HepG2 (cell line): ENCODE measurements around the gene ARHGAP35. TPM values are rescaled to one million over a fixed set of nuclear protein-coding genes. Genes with fewer than 3 reads are reported as not detected.

Experiments
- MIER3 ChIP-seq: IDR thresholded peaks from 2 replicates; pipeline ENCODE4 v1.6.1; 2016; ENCODE audit warnings: missing compliant biosample characterization, borderline replicate concordance
- POLR2G ChIP-seq: fragments of 200-400 bp; formaldehyde crosslinking; IDR thresholded peaks from 2 replicates; pipeline ENCODE4 v1.6.1; 2018; ENCODE audit warnings: mild to moderate bottlenecking, low read depth, low read length, moderate library complexity
- RXRA ChIP-seq: sonication (generic); formaldehyde crosslinking; IDR thresholded peaks from 2 replicates; pipeline ENCODE4 v1.5.1; 2020; ENCODE audit warnings: missing genetic modification reagents
- SIN3A ChIP-seq: IDR thresholded peaks from 2 replicates; pipeline ENCODE4 v1.6.1; 2011; ENCODE audit warnings: low read depth, mild to moderate bottlenecking, control low read depth, low read length, borderline replicate concordance
- SOX6 ChIP-seq, 2 experiments: fragments of 450-650 bp in 1 of 2; sonication (generic) in 1 of 2; formaldehyde crosslinking in 1 of 2; IDR thresholded peaks; 2 replicates each; pipeline versions ENCODE4 v1.4.0 to v1.6.1; 2017 to 2020; ENCODE audit warnings: antibody characterized with exemption in 1 of 2, mild to moderate bottlenecking in 1 of 2, missing genetic modification reagents in 1 of 2
- TOPORS ChIP-seq: sonication (generic); formaldehyde crosslinking; IDR thresholded peaks from 2 replicates; pipeline ENCODE4 v1.8.0; 2023; ENCODE audit warnings: mild to moderate bottlenecking, missing genetic modification reagents
- TP53 ChIP-seq: sonication (generic); formaldehyde crosslinking; conservative IDR thresholded peaks from 2 replicates; pipeline ENCODE4 v1.4.0; 2020; ENCODE audit warnings: missing genetic modification reagents
- YY1 ChIP-seq: IDR thresholded peaks from 2 replicates; pipeline ENCODE4 v1.6.1; 2011; ENCODE audit warnings: low read length, low read depth, moderate library complexity, mild to moderate bottlenecking; ENCODE audit not compliant: insufficient read depth, insufficient replicate concordance
- ZBTB7A ChIP-seq: sonication (generic); formaldehyde crosslinking; IDR thresholded peaks from 2 replicates; pipeline ENCODE4 v1.8.0; 2022; ENCODE audit warnings: mild to moderate bottlenecking, missing genetic modification reagents
- ZFP90 ChIP-seq: sonication (generic); formaldehyde crosslinking; IDR thresholded peaks from 2 replicates; pipeline ENCODE4 v1.8.0; 2022; ENCODE audit warnings: missing genetic modification reagents, mild to moderate bottlenecking, inconsistent platforms, borderline replicate concordance
- ZFX ChIP-seq: sonication (generic); formaldehyde crosslinking; IDR thresholded peaks from 2 replicates; pipeline ENCODE4 v1.4.0; 2020; ENCODE audit warnings: mild to moderate bottlenecking, low read depth, missing genetic modification reagents, moderate library complexity
- ZNF605 ChIP-seq: sonication (generic); formaldehyde crosslinking; IDR thresholded peaks from 2 replicates; pipeline ENCODE4 v1.8.0; 2022; ENCODE audit warnings: mild to moderate bottlenecking, missing genetic modification reagents
- ZSCAN22 ChIP-seq: sonication (generic); formaldehyde crosslinking; IDR thresholded peaks from 2 replicates; pipeline ENCODE4 v1.4.0; 2020; ENCODE audit warnings: mild to moderate bottlenecking, missing genetic modification reagents
- ZSCAN31 ChIP-seq: sonication (generic); formaldehyde crosslinking; IDR thresholded peaks from 2 replicates; pipeline ENCODE4 v1.5.0; 2020; ENCODE audit warnings: low read depth, mild to moderate bottlenecking, missing genetic modification reagents
- polyA plus RNA-seq, 8 experiments: library from polyadenylated mRNA; depleted of rRNA in 3 of 8; stranded (reverse) in 7 of 8; unstranded in 1 of 8; fragments of >200 nt; fragmentation: Illumina TruSeq in 4 of 8; extraction: Trizol in 4 of 8; gene quantifications; 2 replicates each; pipeline versions ENCODE4 v1.2.1 to v1.2.3, GENCODE V29; 2011 to 2016; ENCODE audit warnings: low read depth in 4 of 8, missing spikeins in 1 of 8, mixed read lengths in 1 of 8; ENCODE audit not compliant: insufficient read depth in 1 of 8
- total RNA-seq, 5 experiments: library from RNA; depleted of rRNA; stranded (reverse); fragments of >200 nt; fragmentation: Illumina TruSeq; extraction: Trizol; gene quantifications; 2 replicates each; pipeline ENCODE4 v1.2.3, GENCODE V29; 2016; ENCODE audit warnings: low read depth in 1 of 5
- TF ChIP-seq, protein P1 (sequence below): IDR thresholded peaks from 2 replicates; pipeline ENCODE4 v1.6.1; 2016; ENCODE audit warnings: missing genetic modification reagents, missing compliant biosample characterization
- TF ChIP-seq, protein P2 (sequence below): sonication (generic); formaldehyde crosslinking; IDR thresholded peaks from 2 replicates; pipeline ENCODE4 v1.5.1; 2020; ENCODE audit warnings: mild to moderate bottlenecking, missing genetic modification reagents, moderate library complexity
- TF ChIP-seq, protein P3 (sequence below): IDR thresholded peaks from 2 replicates; pipeline ENCODE4 v1.6.1; 2016; ENCODE audit warnings: mild to moderate bottlenecking
- TF ChIP-seq, protein P4 (sequence below): sonication (generic); formaldehyde crosslinking; IDR thresholded peaks from 2 replicates; pipeline ENCODE4 v1.5.0; 2020; ENCODE audit warnings: mild to moderate bottlenecking, missing genetic modification reagents

ARHGAP35 gene
- total and polyA plus RNA-seq, 2 of the 13 experiments (the other 11 are each of a cell fraction or from before 2014, with no cell fraction given): 30.1 to 30.2 TPM

DNA sequence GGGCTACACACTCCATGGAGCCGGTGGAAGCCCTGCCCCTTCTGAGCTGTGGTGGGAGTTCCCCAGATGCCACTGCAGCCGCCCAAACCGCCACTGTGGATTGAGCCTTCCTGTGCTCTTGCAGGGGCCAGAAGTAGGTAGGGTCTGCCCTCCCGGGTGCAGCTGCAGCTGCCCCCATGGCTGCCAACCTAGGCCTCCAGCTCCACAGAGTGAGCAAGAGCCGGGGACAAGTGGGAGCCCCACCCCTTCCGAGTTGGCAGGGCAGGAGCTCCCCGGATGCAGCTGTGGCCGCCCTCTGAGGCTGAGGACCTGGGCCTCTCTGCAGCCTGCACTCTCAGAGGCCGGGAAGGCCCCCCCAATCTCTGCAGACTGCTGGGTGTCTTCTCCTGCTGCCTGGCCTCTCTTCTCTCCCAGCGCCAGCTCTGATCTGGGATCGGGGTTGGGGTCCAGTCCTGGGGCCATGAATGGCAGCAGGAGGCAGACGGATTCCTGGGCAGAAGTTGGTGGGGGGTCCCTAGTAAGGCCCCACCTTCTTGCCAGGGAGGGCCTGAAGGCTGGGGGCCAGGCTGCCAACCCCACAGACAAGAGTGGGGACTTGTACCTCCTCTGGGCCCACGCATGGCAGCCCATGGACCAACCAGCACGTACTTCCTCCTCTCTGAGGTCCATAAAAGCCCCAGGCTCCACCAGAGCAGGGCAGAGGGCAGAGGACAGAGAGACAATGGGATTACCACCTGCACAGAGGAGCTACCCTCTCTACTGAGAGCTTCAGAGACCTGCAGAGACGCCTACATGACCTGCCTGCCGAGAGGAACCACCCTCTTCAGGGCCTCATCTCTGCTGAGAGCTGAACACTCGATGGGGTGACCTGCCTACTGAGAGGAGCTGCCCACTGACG, 39.0 kb upstream of the ARHGAP35 start (continued):
- TF ChIP-seq ZSCAN31 (CRISPR knock-in tag) (0 out of 2 replicates have a peak, but pooled peaks have one; percentile 20), MIER3 (CRISPR knock-in tag) (peak; percentile 43; the same call in 1 of the 2 replicates), ZSCAN22 (no peak), RXRA (CRISPR knock-in tag) (peak; percentile 26; the same call in 1 of the 2 replicates), YY1 (peak; percentile 44), ZNF605 (CRISPR knock-in tag) (peak; percentile 69; the same call in 1 of the 2 replicates), SIN3A (0 out of 2 replicates have a peak, but pooled peaks have one; percentile 70), TOPORS (CRISPR knock-in tag) (0 out of 2 replicates have a peak, but pooled peaks have one; percentile 18), SOX6 (IDR thresholded peaks at IDR 0.05) (no peak), SOX6 (CRISPR knock-in tag; IDR thresholded peaks at IDR 0.05) (peak; percentile 56; the same call in 1 of the 2 replicates), TP53 (CRISPR knock-in tag) (peak; percentile 63; the same call in 1 of the 2 replicates), ZFX (CRISPR knock-in tag) (peak; percentile 74), ZBTB7A (CRISPR knock-in tag) (0 out of 2 replicates have a peak, but pooled peaks have one; percentile 45), POLR2G (peak; percentile 65), ZFP90 (peak; percentile 32; the same call in 1 of the 2 replicates)
- TF ChIP-seq, protein P1, sequence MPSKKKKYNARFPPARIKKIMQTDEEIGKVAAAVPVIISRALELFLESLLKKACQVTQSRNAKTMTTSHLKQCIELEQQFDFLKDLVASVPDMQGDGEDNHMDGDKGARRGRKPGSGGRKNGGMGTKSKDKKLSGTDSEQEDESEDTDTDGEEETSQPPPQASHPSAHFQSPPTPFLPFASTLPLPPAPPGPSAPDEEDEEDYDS (CRISPR knock-in tag): peak; percentile 95
- TF ChIP-seq, protein P2, sequence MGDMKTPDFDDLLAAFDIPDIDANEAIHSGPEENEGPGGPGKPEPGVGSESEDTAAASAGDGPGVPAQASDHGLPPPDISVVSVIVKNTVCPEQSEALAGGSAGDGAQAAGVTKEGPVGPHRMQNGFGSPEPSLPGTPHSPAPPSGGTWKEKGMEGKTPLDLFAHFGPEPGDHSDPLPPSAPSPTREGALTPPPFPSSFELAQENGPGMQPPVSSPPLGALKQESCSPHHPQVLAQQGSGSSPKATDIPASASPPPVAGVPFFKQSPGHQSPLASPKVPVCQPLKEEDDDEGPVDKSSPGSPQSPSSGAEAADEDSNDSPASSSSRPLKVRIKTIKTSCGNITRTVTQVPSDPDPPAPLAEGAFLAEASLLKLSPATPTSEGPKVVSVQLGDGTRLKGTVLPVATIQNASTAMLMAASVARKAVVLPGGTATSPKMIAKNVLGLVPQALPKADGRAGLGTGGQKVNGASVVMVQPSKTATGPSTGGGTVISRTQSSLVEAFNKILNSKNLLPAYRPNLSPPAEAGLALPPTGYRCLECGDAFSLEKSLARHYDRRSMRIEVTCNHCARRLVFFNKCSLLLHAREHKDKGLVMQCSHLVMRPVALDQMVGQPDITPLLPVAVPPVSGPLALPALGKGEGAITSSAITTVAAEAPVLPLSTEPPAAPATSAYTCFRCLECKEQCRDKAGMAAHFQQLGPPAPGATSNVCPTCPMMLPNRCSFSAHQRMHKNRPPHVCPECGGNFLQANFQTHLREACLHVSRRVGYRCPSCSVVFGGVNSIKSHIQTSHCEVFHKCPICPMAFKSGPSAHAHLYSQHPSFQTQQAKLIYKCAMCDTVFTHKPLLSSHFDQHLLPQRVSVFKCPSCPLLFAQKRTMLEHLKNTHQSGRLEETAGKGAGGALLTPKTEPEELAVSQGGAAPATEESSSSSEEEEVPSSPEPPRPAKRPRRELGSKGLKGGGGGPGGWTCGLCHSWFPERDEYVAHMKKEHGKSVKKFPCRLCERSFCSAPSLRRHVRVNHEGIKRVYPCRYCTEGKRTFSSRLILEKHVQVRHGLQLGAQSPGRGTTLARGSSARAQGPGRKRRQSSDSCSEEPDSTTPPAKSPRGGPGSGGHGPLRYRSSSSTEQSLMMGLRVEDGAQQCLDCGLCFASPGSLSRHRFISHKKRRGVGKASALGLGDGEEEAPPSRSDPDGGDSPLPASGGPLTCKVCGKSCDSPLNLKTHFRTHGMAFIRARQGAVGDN (CRISPR knock-in tag): peak; percentile 84
- TF ChIP-seq, protein P3, sequence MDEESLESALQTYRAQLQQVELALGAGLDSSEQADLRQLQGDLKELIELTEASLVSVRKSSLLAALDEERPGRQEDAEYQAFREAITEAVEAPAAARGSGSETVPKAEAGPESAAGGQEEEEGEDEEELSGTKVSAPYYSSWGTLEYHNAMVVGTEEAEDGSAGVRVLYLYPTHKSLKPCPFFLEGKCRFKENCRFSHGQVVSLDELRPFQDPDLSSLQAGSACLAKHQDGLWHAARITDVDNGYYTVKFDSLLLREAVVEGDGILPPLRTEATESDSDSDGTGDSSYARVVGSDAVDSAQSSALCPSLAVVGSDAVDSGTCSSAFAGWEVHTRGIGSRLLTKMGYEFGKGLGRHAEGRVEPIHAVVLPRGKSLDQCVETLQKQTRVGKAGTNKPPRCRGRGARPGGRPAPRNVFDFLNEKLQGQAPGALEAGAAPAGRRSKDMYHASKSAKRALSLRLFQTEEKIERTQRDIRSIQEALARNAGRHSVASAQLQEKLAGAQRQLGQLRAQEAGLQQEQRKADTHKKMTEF (CRISPR knock-in tag): peak; percentile 40; the same call in 1 of the 2 replicates
- TF ChIP-seq, protein P4, sequence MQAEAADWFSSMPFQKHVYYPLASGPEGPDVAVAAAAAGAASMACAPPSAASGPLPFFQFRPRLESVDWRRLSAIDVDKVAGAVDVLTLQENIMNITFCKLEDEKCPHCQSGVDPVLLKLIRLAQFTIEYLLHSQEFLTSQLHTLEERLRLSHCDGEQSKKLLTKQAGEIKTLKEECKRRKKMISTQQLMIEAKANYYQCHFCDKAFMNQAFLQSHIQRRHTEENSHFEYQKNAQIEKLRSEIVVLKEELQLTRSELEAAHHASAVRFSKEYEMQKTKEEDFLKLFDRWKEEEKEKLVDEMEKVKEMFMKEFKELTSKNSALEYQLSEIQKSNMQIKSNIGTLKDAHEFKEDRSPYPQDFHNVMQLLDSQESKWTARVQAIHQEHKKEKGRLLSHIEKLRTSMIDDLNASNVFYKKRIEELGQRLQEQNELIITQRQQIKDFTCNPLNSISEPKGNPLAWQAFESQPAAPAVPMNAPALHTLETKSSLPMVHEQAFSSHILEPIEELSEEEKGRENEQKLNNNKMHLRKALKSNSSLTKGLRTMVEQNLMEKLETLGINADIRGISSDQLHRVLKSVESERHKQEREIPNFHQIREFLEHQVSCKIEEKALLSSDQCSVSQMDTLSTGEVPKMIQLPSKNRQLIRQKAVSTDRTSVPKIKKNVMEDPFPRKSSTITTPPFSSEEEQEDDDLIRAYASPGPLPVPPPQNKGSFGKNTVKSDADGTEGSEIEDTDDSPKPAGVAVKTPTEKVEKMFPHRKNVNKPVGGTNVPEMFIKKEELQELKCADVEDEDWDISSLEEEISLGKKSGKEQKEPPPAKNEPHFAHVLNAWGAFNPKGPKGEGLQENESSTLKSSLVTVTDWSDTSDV (CRISPR knock-in tag): 0 out of 2 replicates have a peak, but pooled peaks have one; percentile 35
